Body of pancreas (tissue), 4 donors: Measurements from ENCODE around the gene OCLN.
"Not testable (repeated sequence)": the region's sequence is repeated elsewhere in the genome, so short reads cannot be mapped to it uniquely, and the experiment has no call there.

Source experiments
- CTCF ChIP-seq, 7 experiments: fragments of 450-650 bp in 4 of 7; fragments of 200-600 bp in 3 of 7; sonication (generic) in 3 of 7; IDR thresholded peaks; one replicate each; pipeline ENCODE4 v1.5.1; 2016 to 2019; ENCODE audit warnings: antibody characterized with exemption in 7 of 7
- POLR2A ChIP-seq, 3 donors: fragments of 450-650 bp; IDR thresholded peaks; one replicate each; pipeline ENCODE4 v1.6.1; 2016; ENCODE audit warnings: antibody characterized with exemption in 3 of 3, mild to moderate bottlenecking in 2 of 3

- not testable (repeated sequence) for TF ChIP-seq CTCF, POLR2A (IDR thresholded peaks at IDR 0.05)
Measured at GRCh38 chr5:69583356-69583755, 90.8 kb downstream of the OCLN start.
